Measurements from ENCODE around the gene RAP2A.

GRCh38 chr13:97475011-97475410 lies 41.0 kb downstream of the RAP2A start:
- TF ChIP-seq POLR2AphosphoS5 (IDR thresholded peaks at IDR 0.05; ENCODE audit: low read depth, low read length) (no peak), TAF1 (IDR thresholded peaks at IDR 0.05; ENCODE audit: borderline replicate concordance, insufficient read depth, low read length) (no peak), FOXP2 (optimal IDR thresholded peaks at IDR 0.05; ENCODE audit: borderline replicate concordance, extremely low read depth, extremely low read length, insufficient read depth) (no peak), SIN3A (IDR thresholded peaks at IDR 0.05; ENCODE audit: borderline replicate concordance, insufficient read depth, low read length) (no peak)
- TF ChIP-seq, protein P1, sequence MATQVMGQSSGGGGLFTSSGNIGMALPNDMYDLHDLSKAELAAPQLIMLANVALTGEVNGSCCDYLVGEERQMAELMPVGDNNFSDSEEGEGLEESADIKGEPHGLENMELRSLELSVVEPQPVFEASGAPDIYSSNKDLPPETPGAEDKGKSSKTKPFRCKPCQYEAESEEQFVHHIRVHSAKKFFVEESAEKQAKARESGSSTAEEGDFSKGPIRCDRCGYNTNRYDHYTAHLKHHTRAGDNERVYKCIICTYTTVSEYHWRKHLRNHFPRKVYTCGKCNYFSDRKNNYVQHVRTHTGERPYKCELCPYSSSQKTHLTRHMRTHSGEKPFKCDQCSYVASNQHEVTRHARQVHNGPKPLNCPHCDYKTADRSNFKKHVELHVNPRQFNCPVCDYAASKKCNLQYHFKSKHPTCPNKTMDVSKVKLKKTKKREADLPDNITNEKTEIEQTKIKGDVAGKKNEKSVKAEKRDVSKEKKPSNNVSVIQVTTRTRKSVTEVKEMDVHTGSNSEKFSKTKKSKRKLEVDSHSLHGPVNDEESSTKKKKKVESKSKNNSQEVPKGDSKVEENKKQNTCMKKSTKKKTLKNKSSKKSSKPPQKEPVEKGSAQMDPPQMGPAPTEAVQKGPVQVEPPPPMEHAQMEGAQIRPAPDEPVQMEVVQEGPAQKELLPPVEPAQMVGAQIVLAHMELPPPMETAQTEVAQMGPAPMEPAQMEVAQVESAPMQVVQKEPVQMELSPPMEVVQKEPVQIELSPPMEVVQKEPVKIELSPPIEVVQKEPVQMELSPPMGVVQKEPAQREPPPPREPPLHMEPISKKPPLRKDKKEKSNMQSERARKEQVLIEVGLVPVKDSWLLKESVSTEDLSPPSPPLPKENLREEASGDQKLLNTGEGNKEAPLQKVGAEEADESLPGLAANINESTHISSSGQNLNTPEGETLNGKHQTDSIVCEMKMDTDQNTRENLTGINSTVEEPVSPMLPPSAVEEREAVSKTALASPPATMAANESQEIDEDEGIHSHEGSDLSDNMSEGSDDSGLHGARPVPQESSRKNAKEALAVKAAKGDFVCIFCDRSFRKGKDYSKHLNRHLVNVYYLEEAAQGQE (IDR thresholded peaks at IDR 0.05; ENCODE audit: insufficient read depth in 1 of 2, low read depth in 2 of 2, low read length in 2 of 2), result no peak

All from PFSK-1 (cell line).